Measurements from ENCODE around the gene JARID2. TPM values are rescaled to one million over a fixed set of nuclear protein-coding genes. Genes with fewer than 3 reads are reported as not detected.

Gene JARID2
- total RNA-seq, 1 donor from 2014 or later, result 38.9 TPM

DNA sequence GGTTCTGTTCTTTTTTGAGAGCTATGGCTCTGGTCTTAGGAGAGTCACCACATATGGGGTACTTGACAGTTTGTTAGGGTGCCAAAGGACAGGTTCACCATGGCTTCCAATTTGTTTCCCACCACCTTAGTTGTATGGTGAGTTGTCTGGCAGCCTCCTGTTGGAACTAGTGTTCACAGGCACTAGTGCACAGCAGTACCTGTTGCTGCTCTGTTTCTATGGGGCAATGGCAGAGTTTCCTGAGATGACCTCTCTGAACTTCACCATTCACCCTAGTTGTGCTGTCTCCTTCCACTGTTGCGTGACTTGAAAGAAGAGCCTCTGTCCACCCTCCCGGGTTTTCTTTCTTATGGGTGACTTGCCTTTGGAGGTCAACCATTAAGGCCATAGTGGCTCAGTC, 129.1 kb downstream of the JARID2 start:
- H3K27ac Mint-ChIP-seq, result no peak overlapping the region

DNA sequence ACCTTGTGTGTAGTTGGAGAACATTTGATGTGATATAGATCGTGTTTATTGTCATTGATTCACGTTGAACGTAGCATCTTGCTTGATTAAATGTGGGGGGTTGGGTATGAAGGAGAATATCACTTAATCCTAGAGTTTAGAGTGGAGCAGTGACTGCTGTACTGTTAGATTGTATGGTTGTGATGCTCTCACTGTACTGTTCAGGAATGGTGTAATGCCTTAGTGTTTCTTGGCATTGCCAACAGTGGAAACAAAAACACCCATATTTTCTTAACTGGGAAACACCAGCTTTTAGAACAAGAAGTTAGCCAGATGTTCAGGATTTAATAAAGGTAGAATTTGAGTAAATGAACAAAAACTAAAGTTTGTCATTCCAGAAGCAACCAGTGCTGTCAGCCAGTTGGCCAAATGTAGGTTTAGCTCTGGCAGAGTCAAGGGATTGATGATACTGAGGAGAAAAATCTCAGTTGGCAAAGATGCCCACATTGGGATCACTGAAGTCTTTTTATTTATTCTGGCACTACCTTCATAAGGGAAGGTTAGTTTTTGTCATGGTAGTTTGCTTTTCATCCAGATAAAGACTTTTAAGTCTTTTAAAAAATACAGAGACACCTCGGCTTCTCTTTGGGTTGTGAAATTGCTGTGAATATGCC, 129.9 kb downstream of the JARID2 start:
- no peak overlapping the region for H3K4me3 Mint-ChIP-seq
- no peaks in the 10 kb centered on the region for H3K27me3 ChIP-seq
- no peak overlapping the region for H2AFZ ChIP-seq (replicated peaks)
- H3K27me3 Mint-ChIP-seq (ENCODE audit: insufficient read depth, low read depth), result peaks cover 3% of the 10 kb centered on the region
- TF ChIP-seq EZH2 (IDR thresholded peaks at IDR 0.05) (no peak), EZH2phosphoT487 (IDR thresholded peaks at IDR 0.05) (no peak)
- TF ChIP-seq, protein P1, sequence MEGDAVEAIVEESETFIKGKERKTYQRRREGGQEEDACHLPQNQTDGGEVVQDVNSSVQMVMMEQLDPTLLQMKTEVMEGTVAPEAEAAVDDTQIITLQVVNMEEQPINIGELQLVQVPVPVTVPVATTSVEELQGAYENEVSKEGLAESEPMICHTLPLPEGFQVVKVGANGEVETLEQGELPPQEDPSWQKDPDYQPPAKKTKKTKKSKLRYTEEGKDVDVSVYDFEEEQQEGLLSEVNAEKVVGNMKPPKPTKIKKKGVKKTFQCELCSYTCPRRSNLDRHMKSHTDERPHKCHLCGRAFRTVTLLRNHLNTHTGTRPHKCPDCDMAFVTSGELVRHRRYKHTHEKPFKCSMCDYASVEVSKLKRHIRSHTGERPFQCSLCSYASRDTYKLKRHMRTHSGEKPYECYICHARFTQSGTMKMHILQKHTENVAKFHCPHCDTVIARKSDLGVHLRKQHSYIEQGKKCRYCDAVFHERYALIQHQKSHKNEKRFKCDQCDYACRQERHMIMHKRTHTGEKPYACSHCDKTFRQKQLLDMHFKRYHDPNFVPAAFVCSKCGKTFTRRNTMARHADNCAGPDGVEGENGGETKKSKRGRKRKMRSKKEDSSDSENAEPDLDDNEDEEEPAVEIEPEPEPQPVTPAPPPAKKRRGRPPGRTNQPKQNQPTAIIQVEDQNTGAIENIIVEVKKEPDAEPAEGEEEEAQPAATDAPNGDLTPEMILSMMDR (IDR thresholded peaks at IDR 0.05), result no peak
- no peak overlapping the region for H3K27ac ChIP-seq
- H3K36me3 ChIP-seq, result no peaks in the 10 kb centered on the region
- peaks cover 100% of the 10 kb centered on the region for H3K79me2 ChIP-seq (ENCODE audit: low read depth)
- no peak overlapping the region for H3K4me2 ChIP-seq
- DNase-seq (ENCODE audit: low spot score), result no peak
- H3F3A ChIP-seq (ENCODE audit: low read depth), result no peaks in the 10 kb centered on the region
- peaks cover 45% of the 10 kb centered on the region for H3K4me1 Mint-ChIP-seq
- H3K4me3 ChIP-seq, result no peak overlapping the region
- H3K4me1 ChIP-seq, result peaks cover 8% of the 10 kb centered on the region
- H3K9me3 Mint-ChIP-seq, result peaks cover 3% of the 10 kb centered on the region
- H4K20me1 ChIP-seq (ENCODE audit: low read depth), result peaks cover 77% of the 10 kb centered on the region
- no peaks in the 10 kb centered on the region for H3K9me3 ChIP-seq (ENCODE audit: low read depth)
- no peak overlapping the region for H3K9ac ChIP-seq
- H3K36me3 Mint-ChIP-seq, result peaks cover 19% of the 10 kb centered on the region
- H3K27ac Mint-ChIP-seq, result no peak overlapping the region

More for the DNA sequence above, 129.1 kb downstream of the JARID2 start:
- H3K4me1 ChIP-seq, result peaks cover 8% of the 10 kb centered on the region
- H3K27me3 Mint-ChIP-seq (ENCODE audit: insufficient read depth, low read depth), result peaks cover 3% of the 10 kb centered on the region
- no peaks in the 10 kb centered on the region for H3F3A ChIP-seq (ENCODE audit: low read depth)
- no peak overlapping the region for H3K9ac ChIP-seq
- H3K27me3 ChIP-seq, result no peaks in the 10 kb centered on the region
- H3K36me3 ChIP-seq, result no peaks in the 10 kb centered on the region
- H3K36me3 Mint-ChIP-seq, result peaks cover 13% of the 10 kb centered on the region
- H4K20me1 ChIP-seq (ENCODE audit: low read depth), result peaks cover 74% of the 10 kb centered on the region
- H3K79me2 ChIP-seq (ENCODE audit: low read depth), result peaks cover 100% of the 10 kb centered on the region
- H3K9me3 ChIP-seq (ENCODE audit: low read depth), result no peaks in the 10 kb centered on the region
- DNase-seq (ENCODE audit: low spot score), result no peak
- H3K9me3 Mint-ChIP-seq, result peaks cover 3% of the 10 kb centered on the region
- no peak for TF ChIP-seq EZH2phosphoT487 (IDR thresholded peaks at IDR 0.05)
- no peak overlapping the region for H3K4me3 Mint-ChIP-seq
- H2AFZ ChIP-seq (replicated peaks), result no peak overlapping the region
- H3K4me3 ChIP-seq, result no peak overlapping the region
- H3K27ac ChIP-seq, result no peak overlapping the region
- H3K4me1 Mint-ChIP-seq, result peaks cover 44% of the 10 kb centered on the region
- H3K4me2 ChIP-seq, result no peak overlapping the region

DNA sequence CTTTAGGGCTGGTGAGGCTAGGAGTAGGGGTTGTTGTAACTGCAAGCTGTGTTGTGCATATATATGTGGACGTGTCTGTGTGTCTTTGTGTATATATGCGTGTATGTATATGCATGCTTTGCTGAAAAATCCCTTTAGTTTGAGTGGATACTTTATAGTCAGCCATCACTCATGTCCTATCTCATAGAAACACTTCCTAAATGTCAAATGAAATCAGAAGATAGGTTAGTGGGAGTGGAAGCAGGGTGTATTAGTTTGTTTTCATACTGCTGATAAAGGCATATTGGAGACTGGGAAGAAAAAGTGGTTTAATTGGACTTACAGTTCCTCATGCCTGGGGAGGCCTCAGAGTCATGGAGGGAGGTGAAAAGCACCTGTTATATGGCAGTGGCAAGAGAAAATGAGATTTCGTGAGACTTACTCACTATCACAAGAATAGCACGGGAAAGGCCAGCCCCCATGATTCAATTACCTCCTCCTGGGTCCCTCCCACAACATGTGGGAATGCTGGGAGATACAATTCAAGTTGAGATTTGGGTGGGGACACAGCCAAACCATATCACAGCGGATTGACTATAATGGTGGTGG, 131.1 kb downstream of the JARID2 start:
- no peak overlapping the region for H3K27ac Mint-ChIP-seq
- H3K9me3 Mint-ChIP-seq, result peaks cover 3% of the 10 kb centered on the region
- DNase-seq (ENCODE audit: low spot score), result no peak
- Histone ChIP-seq H2AFZ (replicated peaks) (no peak overlapping the region), H3F3A (ENCODE audit: low read depth) (no peaks in the 10 kb centered on the region), H4K20me1 (ENCODE audit: low read depth) (peaks cover 72% of the 10 kb centered on the region), H3K4me1 (peaks cover 4% of the 10 kb centered on the region), H3K4me2 (no peak overlapping the region), H3K27ac (no peak overlapping the region), H3K9ac (no peak overlapping the region), H3K27me3 (no peaks in the 10 kb centered on the region), H3K9me3 (ENCODE audit: low read depth) (no peaks in the 10 kb centered on the region), H3K79me2 (ENCODE audit: low read depth) (peaks cover 100% of the 10 kb centered on the region), H3K36me3 (no peaks in the 10 kb centered on the region), H3K4me3 (no peak overlapping the region)
- peaks cover 3% of the 10 kb centered on the region for H3K27me3 Mint-ChIP-seq (ENCODE audit: insufficient read depth, low read depth)
- H3K4me3 Mint-ChIP-seq, result no peak overlapping the region
- TF ChIP-seq EZH2phosphoT487 (IDR thresholded peaks at IDR 0.05) (no peak), EZH2 (IDR thresholded peaks at IDR 0.05) (no peak)
- TF ChIP-seq, protein P1 (IDR thresholded peaks at IDR 0.05), result no peak
- peaks cover 18% of the 10 kb centered on the region for H3K36me3 Mint-ChIP-seq
- peaks cover 40% of the 10 kb centered on the region for H3K4me1 Mint-ChIP-seq

GRCh38 chr6:15378272-15378671, 132.4 kb downstream of the JARID2 start:
- Histone ChIP-seq H3K4me2 (no peak overlapping the region), H3K4me3 (no peak overlapping the region), H4K20me1 (ENCODE audit: low read depth) (peaks cover 73% of the 10 kb centered on the region), H3K4me1 (peaks cover 8% of the 10 kb centered on the region), H3K27me3 (no peaks in the 10 kb centered on the region), H3K27ac (no peak overlapping the region), H2AFZ (replicated peaks) (no peak overlapping the region), H3K9ac (no peak overlapping the region), H3K9me3 (ENCODE audit: low read depth) (no peaks in the 10 kb centered on the region), H3K36me3 (no peaks in the 10 kb centered on the region), H3K79me2 (ENCODE audit: low read depth) (peaks cover 100% of the 10 kb centered on the region), H3F3A (ENCODE audit: low read depth) (no peaks in the 10 kb centered on the region)
- DNase-seq (ENCODE audit: low spot score), result no peak
- Mint-ChIP-seq H3K4me1 (peaks cover 47% of the 10 kb centered on the region), H3K27ac (no peak overlapping the region), H3K9me3 (peaks cover 3% of the 10 kb centered on the region), H3K36me3 (peaks cover 17% of the 10 kb centered on the region), H3K27me3 (ENCODE audit: insufficient read depth, low read depth) (peaks cover 3% of the 10 kb centered on the region), H3K4me3 (no peak overlapping the region)
- TF ChIP-seq, protein P1 (IDR thresholded peaks at IDR 0.05), result no peak
- TF ChIP-seq EZH2 (IDR thresholded peaks at IDR 0.05) (no peak), EZH2phosphoT487 (IDR thresholded peaks at IDR 0.05) (no peak)
